B cell (primary cell): ENCODE measurements around the gene SYT14. TPM values are rescaled to one million over a fixed set of nuclear protein-coding genes. Genes with fewer than 3 reads are reported as not detected.

Experiments used
- ATAC-seq: fragments of 200-7000 bp; cut with Tn5 transposase; one replicate; pipeline ENCODE4 v1.10.0; 2021; ENCODE audit warnings: low read depth, mild to moderate bottlenecking, moderate number of reproducible peaks, moderate library complexity
- CTCF ChIA-PET: fragments of 350-600 bp; sonication (Branson Sonifier 250); formaldehyde crosslinking; loops from one replicate; lab custom pipeline; 2021; ENCODE audit warnings: antibody characterized with exemption, inconsistent platforms; lab: Charles Lee
- POLR2A ChIA-PET: fragments of 350-600 bp; sonication (Branson Sonifier 250); formaldehyde crosslinking; loops from one replicate; lab custom pipeline; 2021; ENCODE audit warnings: antibody characterized with exemption; lab: Charles Lee
- DNase-seq: peaks from one replicate; pipeline ENCODE4 v3.0.0; 2013
- H2AFZ ChIP-seq: 2 replicates; pipeline ENCODE4 v1.6.1; 2012; ENCODE audit warnings: mild to moderate bottlenecking, low read depth, low read length; ENCODE audit not compliant: insufficient read depth, poor library complexity, severe bottlenecking
- H3K27ac ChIP-seq, 2 donors: 1 replicate in 1 of 2; 2 replicates in 1 of 2; pipeline ENCODE4 v1.5.1; 2012 to 2013; ENCODE audit warnings: low read length in 2 of 2, mild to moderate bottlenecking in 2 of 2, moderate library complexity in 1 of 2
- H3K27me3 ChIP-seq, 4 experiments: fragments of 200-600 bp in 1 of 4; sonication (generic) in 1 of 4; replicated peaks in 1 of 4; 1 replicate in 2 of 4; 2 replicates in 2 of 4; pipeline versions ENCODE4 v1.6.1 to v1.7.0; 2013 to 2016; ENCODE audit warnings: low read length in 3 of 4, mild to moderate bottlenecking in 2 of 4, mixed read lengths in 1 of 4, moderate library complexity in 1 of 4; ENCODE audit not compliant: insufficient read depth in 4 of 4, control insufficient read depth in 3 of 4; ENCODE audit errors: control extremely low read depth in 1 of 4
- H3K36me3 ChIP-seq, 2 experiments: replicated peaks in 1 of 2; 1 replicate in 1 of 2; 2 replicates in 1 of 2; pipeline versions ENCODE4 v1.6.1 to v1.7.1; 2013; ENCODE audit warnings: low read length in 1 of 2; ENCODE audit not compliant: insufficient read depth in 2 of 2, control insufficient read depth in 1 of 2; ENCODE audit errors: control extremely low read depth in 1 of 2, extremely low read depth in 1 of 2
- H3K4me1 ChIP-seq, 2 donors: fragments of 200-600 bp in 1 of 2; sonication (generic) in 1 of 2; 1 replicate in 1 of 2; 2 replicates in 1 of 2; pipeline versions ENCODE4 v1.5.1 to v1.6.1; 2013 to 2017; ENCODE audit warnings: low read length in 2 of 2; ENCODE audit not compliant: control insufficient read depth in 2 of 2, insufficient read depth in 2 of 2
- H3K4me2 ChIP-seq: replicated peaks from 2 replicates; pipeline ENCODE3; 2012; ENCODE audit warnings: mild to moderate bottlenecking, low read depth, low read length; ENCODE audit not compliant: poor library complexity, severe bottlenecking
- H3K4me3 ChIP-seq, 5 experiments: fragments of 200-600 bp in 1 of 5; sonication (generic) in 1 of 5; 1 replicate in 3 of 5; 2 replicates in 2 of 5; pipeline versions ENCODE4 v1.5.1 to v1.7.0; 2011 to 2016; ENCODE audit warnings: low read length in 4 of 5, mild to moderate bottlenecking in 4 of 5, low read depth in 2 of 5, control low read depth in 1 of 5, moderate library complexity in 1 of 5; ENCODE audit not compliant: insufficient read depth in 1 of 5; ENCODE audit errors: control extremely low read depth in 1 of 5, extremely low read depth in 1 of 5
- H3K79me2 ChIP-seq: fragments of 200-600 bp; sonication (generic); one replicate; pipeline ENCODE4 v1.6.0; 2016; ENCODE audit warnings: low read length; ENCODE audit not compliant: control insufficient read depth, insufficient read depth
- H3K9ac ChIP-seq: fragments of 200-600 bp; sonication (generic); 2 replicates; pipeline ENCODE4 v1.6.1; 2017; ENCODE audit warnings: mild to moderate bottlenecking, low read length, moderate library complexity
- H3K9me3 ChIP-seq, 3 donors: one replicate each; pipeline versions ENCODE4 v1.6.1 to v1.7.1; 2013; ENCODE audit warnings: low read length in 2 of 3; ENCODE audit not compliant: control insufficient read depth in 2 of 3, insufficient read depth in 1 of 3; ENCODE audit errors: control extremely low read depth in 1 of 3
- H4K20me1 ChIP-seq: 2 replicates; pipeline ENCODE4 v1.6.0; 2012; ENCODE audit warnings: mild to moderate bottlenecking, low read length; ENCODE audit not compliant: insufficient read depth, control insufficient read depth, poor library complexity, severe bottlenecking
- H3K27ac Mint-ChIP-seq: one replicate; pipeline ENCODE4 v1.8.0; 2021; ENCODE audit warnings: mixed read lengths
- H3K27me3 Mint-ChIP-seq: one replicate; pipeline ENCODE4 v1.8.0; 2021; ENCODE audit warnings: mixed read lengths
- H3K4me1 Mint-ChIP-seq: one replicate; pipeline ENCODE4 v1.8.0; 2021; ENCODE audit warnings: mixed read lengths
- H3K4me3 Mint-ChIP-seq: one replicate; pipeline ENCODE4 v1.8.0; 2021; ENCODE audit warnings: mixed read lengths
- H3K9me3 Mint-ChIP-seq: one replicate; pipeline ENCODE4 v1.8.0; 2022; ENCODE audit warnings: mixed read lengths; ENCODE audit not compliant: insufficient read depth
- EZH2 ChIP-seq: IDR thresholded peaks from 2 replicates; pipeline ENCODE4 v1.6.1; 2012; ENCODE audit warnings: borderline replicate concordance, low read depth, mild to moderate bottlenecking, moderate library complexity, low read length; ENCODE audit not compliant: insufficient read depth, poor library complexity, severe bottlenecking
- intact Hi-C: fragments of 100-400 bp; cut with micrococcal nuclease; formaldehyde crosslinking; loops from one replicate; pipeline ENCODE4 v1.10.0; 2022
- polyA plus RNA-seq: library from polyadenylated mRNA; depleted of rRNA; stranded (reverse); fragments of >200 nt; gene quantifications from 2 replicates; pipeline ENCODE4 v1.2.3, GENCODE V29; 2012
- total RNA-seq, 2 donors: library from RNA; stranded (reverse); fragments of 120-200 nt in 1 of 2; gene quantifications; 1 replicate in 1 of 2; 2 replicates in 1 of 2; pipeline versions ENCODE4 v1.2.3 to v1.2.4, GENCODE V29; 2013 to 2022
- TF ChIP-seq, protein P1 (sequence below): fragments of 200-600 bp; IDR thresholded peaks from one replicate; pipeline ENCODE4 v1.8.0; 2022; ENCODE audit warnings: antibody characterized with exemption, mild to moderate bottlenecking

The SYT14 gene
- total and polyA plus RNA-seq, 2 donors (not counting 1 experiment from before 2014, with no cell fraction given): not detected

GRCh38 chr1:210072129-210072528 lies 134.1 kb downstream of the SYT14 start:
- ATAC-seq (no peak), DNase-seq (no peak)
- no peaks in the 10 kb centered on the region for H3K4me1 Mint-ChIP-seq
- Histone ChIP-seq H2AFZ (no peak overlapping the region), H3K4me2 (no peak overlapping the region), H3K27me3 (no peaks in the 10 kb centered on the region), H3K9me3 (no peaks in the 10 kb centered on the region), H3K79me2 (no peaks in the 10 kb centered on the region), H3K36me3 (no peaks in the 10 kb centered on the region), H3K9ac (no peak overlapping the region), H3K27ac (no peak overlapping the region), H4K20me1 (no peaks in the 10 kb centered on the region), H3K4me1 (no peaks in the 10 kb centered on the region), H3K4me3 (no peak overlapping the region)
- intact Hi-C loops: no loop called here
- no peak overlapping the region for H3K4me3 Mint-ChIP-seq
- no peak overlapping the region for H3K27ac Mint-ChIP-seq
- H3K9me3 Mint-ChIP-seq: no peaks in the 10 kb centered on the region
- CTCF ChIA-PET: no interaction called here
- no peak for TF ChIP-seq EZH2
- TF ChIP-seq, protein P1, sequence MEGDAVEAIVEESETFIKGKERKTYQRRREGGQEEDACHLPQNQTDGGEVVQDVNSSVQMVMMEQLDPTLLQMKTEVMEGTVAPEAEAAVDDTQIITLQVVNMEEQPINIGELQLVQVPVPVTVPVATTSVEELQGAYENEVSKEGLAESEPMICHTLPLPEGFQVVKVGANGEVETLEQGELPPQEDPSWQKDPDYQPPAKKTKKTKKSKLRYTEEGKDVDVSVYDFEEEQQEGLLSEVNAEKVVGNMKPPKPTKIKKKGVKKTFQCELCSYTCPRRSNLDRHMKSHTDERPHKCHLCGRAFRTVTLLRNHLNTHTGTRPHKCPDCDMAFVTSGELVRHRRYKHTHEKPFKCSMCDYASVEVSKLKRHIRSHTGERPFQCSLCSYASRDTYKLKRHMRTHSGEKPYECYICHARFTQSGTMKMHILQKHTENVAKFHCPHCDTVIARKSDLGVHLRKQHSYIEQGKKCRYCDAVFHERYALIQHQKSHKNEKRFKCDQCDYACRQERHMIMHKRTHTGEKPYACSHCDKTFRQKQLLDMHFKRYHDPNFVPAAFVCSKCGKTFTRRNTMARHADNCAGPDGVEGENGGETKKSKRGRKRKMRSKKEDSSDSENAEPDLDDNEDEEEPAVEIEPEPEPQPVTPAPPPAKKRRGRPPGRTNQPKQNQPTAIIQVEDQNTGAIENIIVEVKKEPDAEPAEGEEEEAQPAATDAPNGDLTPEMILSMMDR: no peak
- peaks cover 6% of the 10 kb centered on the region for H3K27me3 Mint-ChIP-seq
- POLR2A ChIA-PET: no interaction called here

DNA sequence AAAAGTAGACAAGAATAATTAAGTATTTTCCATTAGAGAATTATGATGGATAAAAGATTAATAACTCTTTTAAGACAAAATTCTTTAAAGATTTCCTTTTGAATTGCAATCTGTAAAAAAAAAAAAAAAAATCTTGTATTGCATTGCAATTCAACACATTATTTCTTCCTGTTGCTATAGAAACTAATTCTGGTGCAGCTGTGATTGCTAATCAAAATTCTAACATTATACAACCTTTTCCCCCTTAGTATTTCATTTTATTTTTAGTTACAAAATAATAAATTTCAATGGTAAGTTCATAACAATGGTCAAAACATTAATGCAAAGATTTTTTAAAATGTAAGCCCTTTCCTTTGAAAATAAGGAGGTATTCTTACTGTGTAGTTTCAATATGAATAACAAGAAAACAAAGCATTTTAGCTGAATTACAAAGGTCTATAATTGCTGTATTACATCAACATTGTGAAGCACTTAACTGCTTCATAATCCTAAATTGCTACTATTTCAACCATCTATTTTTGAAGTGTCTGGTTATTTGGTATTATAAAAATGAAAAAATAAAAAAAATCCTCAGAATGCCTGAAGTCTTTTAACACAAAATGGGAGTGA lies 135.0 kb downstream of the SYT14 start:
- no peak overlapping the region for H3K4me2 ChIP-seq
- H2AFZ ChIP-seq: no peak overlapping the region
- H3K9ac ChIP-seq: no peak overlapping the region
- TF ChIP-seq EZH2: no peak
- TF ChIP-seq, protein P1: no peak
- POLR2A ChIA-PET: no interaction called here
- H3K79me2 ChIP-seq: no peaks in the 10 kb centered on the region
- no peaks in the 10 kb centered on the region for H3K4me1 ChIP-seq
- ATAC-seq (no peak), DNase-seq (no peak)
- intact Hi-C loops: no loop called here
- Mint-ChIP-seq H3K4me1 (no peaks in the 10 kb centered on the region), H3K27ac (no peak overlapping the region), H3K9me3 (no peaks in the 10 kb centered on the region), H3K27me3 (peaks cover 6% of the 10 kb centered on the region), H3K4me3 (no peak overlapping the region)
- no peaks in the 10 kb centered on the region for H4K20me1 ChIP-seq
- H3K9me3 ChIP-seq: no peaks in the 10 kb centered on the region
- no peaks in the 10 kb centered on the region for H3K36me3 ChIP-seq
- no peak overlapping the region for H3K4me3 ChIP-seq
- CTCF ChIA-PET: no interaction called here
- no peaks in the 10 kb centered on the region for H3K27me3 ChIP-seq
- no peak overlapping the region for H3K27ac ChIP-seq
